ENCODE results near the gene RPL18A.
A peak's percentile ranks its signal among the peaks of the same experiment; 100 is the strongest.

The RPL18A gene

GRCh38 chr19:17888260-17888659, 28.6 kb downstream of the RPL18A start:
- no peak overlapping the region for H3K4me3 ChIP-seq (ENCODE audit: low read depth, low read length)
- DNase-seq (ENCODE audit: low read depth, low spot score) = no peak
- no peak for TF ChIP-seq CTCF (IDR thresholded peaks at IDR 0.05; ENCODE audit: low read depth, low read length)
- in situ Hi-C loops (cut with HindIII; ENCODE audit: low sequenced_read_pairs) = no loop called here

GRCh38 chr19:17889609-17890214, 30.0 kb downstream of the RPL18A start:
- in situ Hi-C loops (cut with HindIII; ENCODE audit: low sequenced_read_pairs) = no loop called here
- peak; percentile 59 for DNase-seq (ENCODE audit: low read depth, low spot score)
- no peak overlapping the region for H3K4me3 ChIP-seq (ENCODE audit: low read depth, low read length)

GRCh38 chr19:17893766-17894165, 34.1 kb downstream of the RPL18A start:
- no peak overlapping the region for H3K4me3 ChIP-seq (ENCODE audit: low read depth, low read length)
- in situ Hi-C loops (cut with HindIII; ENCODE audit: low sequenced_read_pairs) = no loop called here
- DNase-seq (ENCODE audit: low read depth, low spot score) = no peak
- TF ChIP-seq CTCF (IDR thresholded peaks at IDR 0.05; ENCODE audit: low read depth, low read length) = no peak

More at GRCh38 chr19:17889609-17890214, 30.0 kb downstream of the RPL18A start:
- no peak for TF ChIP-seq CTCF (IDR thresholded peaks at IDR 0.05; ENCODE audit: low read depth, low read length)

- no peak overlapping the region for H3K4me3 ChIP-seq (ENCODE audit: low read depth, low read length)
- peak; percentile 39 for DNase-seq (ENCODE audit: low read depth, low spot score)
- in situ Hi-C loops (cut with HindIII; ENCODE audit: low sequenced_read_pairs) = no loop called here
- TF ChIP-seq CTCF (IDR thresholded peaks at IDR 0.05; ENCODE audit: low read depth, low read length) = no peak
These were observed 43.0 kb downstream of the RPL18A start for GRCh38 chr19:17902701-17903100.

GRCh38 chr19:17908244-17908643, 48.5 kb downstream of the RPL18A start:
- no peak overlapping the region for H3K4me3 ChIP-seq (ENCODE audit: low read depth, low read length)
- no peak for TF ChIP-seq CTCF (IDR thresholded peaks at IDR 0.05; ENCODE audit: low read depth, low read length)
- DNase-seq (ENCODE audit: low read depth, low spot score) = no peak
- in situ Hi-C loops (cut with HindIII; ENCODE audit: low sequenced_read_pairs) = no loop called here

- in situ Hi-C loops (cut with HindIII; ENCODE audit: low sequenced_read_pairs) = no loop called here
- peak; percentile 2 for DNase-seq (ENCODE audit: low read depth, low spot score)
- no peak overlapping the region for H3K4me3 ChIP-seq (ENCODE audit: low read depth, low read length)
- no peak for TF ChIP-seq CTCF (IDR thresholded peaks at IDR 0.05; ENCODE audit: low read depth, low read length)
These were observed 49.5 kb downstream of the RPL18A start for GRCh38 chr19:17909003-17909732.
